GM21723 (cell line): ENCODE results near the gene SERBP1.

Experiments
- ATAC-seq: cut with Tn5 transposase; IDR thresholded peaks from one replicate; pipeline ENCODE4 v1.9.1; 2021; ENCODE audit warnings: mild to moderate bottlenecking, moderate library complexity; ENCODE audit not compliant: unreplicated experiment

SERBP1 gene

GRCh38 chr1:67371043-67371442 lies 59.2 kb downstream of the SERBP1 start:
- ATAC-seq, result no peak

DNA sequence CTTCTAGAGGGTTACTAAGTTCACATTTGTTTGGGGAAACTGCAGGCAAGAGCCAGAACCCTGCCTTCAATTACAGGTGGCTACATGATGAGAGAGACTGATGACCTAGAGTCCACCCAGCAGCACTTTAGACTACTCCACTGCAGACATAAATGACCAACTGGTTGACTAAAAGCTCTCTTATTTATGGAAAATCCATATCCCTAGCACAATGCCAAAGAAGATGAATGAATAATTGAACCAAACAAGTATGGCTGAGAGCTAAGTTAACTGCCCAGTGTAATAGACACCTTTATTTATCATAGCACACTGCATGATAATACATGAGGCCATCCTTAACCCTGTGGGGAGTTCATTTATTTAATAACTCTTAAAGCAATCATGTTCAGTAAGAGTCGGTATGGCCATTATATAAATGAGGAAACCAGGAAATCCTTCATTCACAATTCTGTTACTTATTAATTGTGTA lies 62.1 kb downstream of the SERBP1 start:
- ATAC-seq, result no peak

DNA sequence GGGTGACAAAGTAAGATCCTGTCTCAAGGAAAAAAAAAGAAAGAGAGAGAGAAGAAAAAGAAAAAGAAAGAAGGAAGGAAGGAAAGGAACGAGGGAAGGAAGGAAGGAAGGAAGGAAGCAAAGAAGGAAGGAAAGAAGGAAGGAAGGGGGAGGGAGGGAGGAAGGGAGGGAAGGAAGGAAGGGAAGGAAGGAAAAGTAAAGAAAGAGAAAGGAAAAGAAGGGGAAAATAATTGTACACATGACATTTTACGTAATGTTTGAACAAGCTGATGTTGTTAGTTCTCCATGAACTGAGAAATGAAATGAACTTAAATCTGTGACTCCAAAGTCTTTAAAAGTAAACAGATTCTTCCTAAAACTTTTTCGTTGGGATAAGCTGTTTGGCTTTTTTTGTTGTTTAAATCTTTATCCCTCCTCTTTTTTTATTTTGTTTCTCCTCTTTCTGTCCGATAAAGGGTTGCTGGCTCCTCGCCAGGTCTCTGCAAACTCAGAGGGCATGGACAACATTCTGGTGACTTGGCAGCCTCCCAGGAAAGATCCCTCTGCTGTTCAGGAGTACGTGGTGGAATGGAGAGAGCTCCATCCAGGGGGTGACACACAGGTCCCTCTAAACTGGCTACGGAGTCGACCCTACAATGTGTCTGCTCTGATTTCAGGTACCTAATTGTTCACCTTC lies 62.7 kb downstream of the SERBP1 start:
- ATAC-seq, result no peak

- ATAC-seq, result no peak
Measured at GRCh38 chr1:67361641-67362040, 68.6 kb downstream of the SERBP1 start.

DNA sequence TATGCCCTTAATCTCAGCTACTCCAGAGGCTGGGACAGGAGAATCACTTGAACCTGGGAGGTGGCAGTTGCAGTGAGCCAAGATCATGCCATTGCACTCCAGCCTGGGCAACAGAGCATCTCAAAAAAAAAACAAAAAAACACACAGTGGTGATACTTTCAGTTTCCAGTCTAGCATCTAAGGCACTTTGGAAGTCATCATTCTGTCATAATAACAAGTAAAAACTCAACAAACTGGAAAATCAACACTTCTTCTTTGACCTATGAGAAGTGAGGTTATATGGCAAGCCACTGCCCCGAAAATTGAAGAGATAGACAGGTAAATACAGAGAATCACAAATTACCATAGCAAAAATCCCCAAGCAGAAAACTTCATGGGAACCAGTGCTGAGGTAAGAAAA lies 70.6 kb downstream of the SERBP1 start:
- ATAC-seq, result no peak
